Measurements from ENCODE around the gene CLDND2.

Gene CLDND2

DNA sequence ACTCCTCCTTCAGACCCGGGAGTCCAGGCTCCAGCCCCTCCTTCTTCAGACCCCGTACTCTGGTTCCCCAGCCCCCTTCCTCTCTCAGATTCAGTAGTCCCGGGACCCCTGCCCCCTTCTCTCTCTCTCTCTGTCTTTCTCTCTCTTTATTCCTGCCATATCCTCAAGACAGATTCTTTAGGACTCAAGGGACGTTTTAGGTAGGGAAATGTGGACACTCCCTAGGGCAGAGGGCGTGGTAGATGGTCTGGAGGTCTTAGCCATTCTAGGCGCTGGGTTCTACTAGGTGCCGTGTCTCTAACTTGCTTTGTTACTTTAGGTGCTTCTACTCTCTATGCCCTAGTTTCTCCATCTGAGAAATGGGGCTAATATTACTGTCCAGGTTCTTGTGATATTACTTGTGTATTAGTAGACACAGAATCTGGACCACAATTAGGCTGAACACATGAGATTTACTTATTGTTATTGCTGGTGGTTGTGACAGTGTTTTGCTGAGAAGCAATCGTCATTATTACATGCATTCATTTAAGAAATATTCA, 22.3 kb upstream of the CLDND2 start (continued):
- no peak for TF ChIP-seq YY1 (tag by site-specific recombination; IDR thresholded peaks at IDR 0.05)
- TF ChIP-seq, protein P1, sequence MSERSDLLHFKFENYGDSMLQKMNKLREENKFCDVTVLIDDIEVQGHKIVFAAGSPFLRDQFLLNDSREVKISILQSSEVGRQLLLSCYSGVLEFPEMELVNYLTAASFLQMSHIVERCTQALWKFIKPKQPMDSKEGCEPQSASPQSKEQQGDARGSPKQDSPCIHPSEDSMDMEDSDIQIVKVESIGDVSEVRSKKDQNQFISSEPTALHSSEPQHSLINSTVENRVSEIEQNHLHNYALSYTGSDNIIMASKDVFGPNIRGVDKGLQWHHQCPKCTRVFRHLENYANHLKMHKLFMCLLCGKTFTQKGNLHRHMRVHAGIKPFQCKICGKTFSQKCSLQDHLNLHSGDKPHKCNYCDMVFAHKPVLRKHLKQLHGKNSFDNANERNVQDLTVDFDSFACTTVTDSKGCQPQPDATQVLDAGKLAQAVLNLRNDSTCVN (tag by site-specific recombination; optimal IDR thresholded peaks at IDR 0.05), result no peak

DNA sequence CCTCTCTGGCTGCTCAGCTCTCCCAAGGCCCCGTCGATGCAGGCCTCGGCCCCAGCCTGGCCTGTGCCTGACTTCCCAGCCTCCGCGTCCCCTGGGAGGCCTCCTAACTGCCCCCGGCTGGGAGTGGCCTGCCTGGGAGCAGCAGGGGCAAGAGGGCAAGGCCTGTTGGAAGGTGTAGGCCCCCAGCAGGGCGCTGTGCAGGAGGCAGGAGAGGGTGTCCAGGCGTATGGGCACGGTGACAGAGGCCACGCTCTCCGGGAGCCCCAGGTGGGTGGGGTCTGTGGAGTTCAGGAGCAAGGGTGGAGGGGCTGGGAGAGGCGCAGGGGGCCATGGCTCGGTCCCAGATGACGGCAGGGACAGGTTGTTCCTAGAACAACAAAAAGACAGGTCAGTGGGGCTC, 20.3 kb upstream of the CLDND2 start:
- no peak overlapping the region for H3K27ac ChIP-seq (ENCODE audit: extremely low read depth, low read depth, low read length)
- no peak overlapping the region for H3K4me3 ChIP-seq (ENCODE audit: low read depth, low read length)
- ChIA-PET CTCF (no interaction called here), POLR2A (no interaction called here)
- no peaks in the 10 kb centered on the region for H3K9me3 ChIP-seq (ENCODE audit: control insufficient read depth, insufficient read depth, low read depth, low read length)
- TF ChIP-seq ZIC2 (tag by site-specific recombination; IDR thresholded peaks at IDR 0.05), result peak; percentile 63
- TF ChIP-seq ZFP69B (tag by site-specific recombination; IDR thresholded peaks at IDR 0.05), result no peak
- H3K36me3 ChIP-seq (ENCODE audit: control insufficient read depth in 2 of 2, insufficient read depth in 1 of 2, low read length in 2 of 2), result no peaks in the 10 kb centered on the region
- H3K4me1 ChIP-seq (ENCODE audit: control insufficient read depth, insufficient read depth, low read length), result no peaks in the 10 kb centered on the region

DNA sequence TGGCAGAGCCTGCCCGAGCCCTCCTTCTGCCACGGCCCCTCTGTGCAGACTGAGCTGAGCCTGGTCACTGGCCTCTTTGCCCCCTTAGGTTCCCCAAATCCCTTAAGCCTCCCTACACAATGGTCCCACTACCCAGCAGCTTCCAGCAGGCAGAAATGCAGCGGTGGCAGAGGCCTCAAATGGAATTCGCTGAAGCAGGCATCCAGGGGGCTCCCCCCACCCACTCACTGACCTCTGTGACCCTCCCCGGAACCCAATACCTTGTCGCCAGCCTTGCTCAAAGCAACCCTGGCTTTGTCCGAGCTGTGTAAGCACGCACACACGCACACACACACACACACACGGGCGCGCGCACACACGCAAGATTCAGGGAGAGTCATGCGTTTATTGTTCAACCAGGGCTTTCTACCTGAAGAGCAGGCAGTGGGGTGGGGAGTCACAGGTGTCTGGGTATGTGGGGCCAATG, 19.2 kb upstream of the CLDND2 start, which contains the start of gene LIM2:
LIM2 (minus strand) TSS at position 51 of the 466 bp plus-strand sequence. CDS start 531 bp downstream, outside the sequence.
- no peaks in the 10 kb centered on the region for H3K9me3 ChIP-seq (ENCODE audit: control insufficient read depth, insufficient read depth, low read depth, low read length)
- H3K36me3 ChIP-seq (ENCODE audit: control insufficient read depth in 2 of 2, insufficient read depth in 1 of 2, low read length in 2 of 2), result no peaks in the 10 kb centered on the region
- no peak within 1 kb of the TSS for H3K27ac ChIP-seq (ENCODE audit: extremely low read depth, low read depth, low read length)
- TF ChIP-seq, protein P1 (tag by site-specific recombination; optimal IDR thresholded peaks at IDR 0.05), result no peak
- no peak for TF ChIP-seq BCL11A (tag by site-specific recombination; IDR thresholded peaks at IDR 0.05; ENCODE audit: low read depth)
- TF ChIP-seq KLF7 (tag by site-specific recombination; IDR thresholded peaks at IDR 0.05; ENCODE audit: borderline replicate concordance), result no peak
- TF ChIP-seq, protein P2, sequence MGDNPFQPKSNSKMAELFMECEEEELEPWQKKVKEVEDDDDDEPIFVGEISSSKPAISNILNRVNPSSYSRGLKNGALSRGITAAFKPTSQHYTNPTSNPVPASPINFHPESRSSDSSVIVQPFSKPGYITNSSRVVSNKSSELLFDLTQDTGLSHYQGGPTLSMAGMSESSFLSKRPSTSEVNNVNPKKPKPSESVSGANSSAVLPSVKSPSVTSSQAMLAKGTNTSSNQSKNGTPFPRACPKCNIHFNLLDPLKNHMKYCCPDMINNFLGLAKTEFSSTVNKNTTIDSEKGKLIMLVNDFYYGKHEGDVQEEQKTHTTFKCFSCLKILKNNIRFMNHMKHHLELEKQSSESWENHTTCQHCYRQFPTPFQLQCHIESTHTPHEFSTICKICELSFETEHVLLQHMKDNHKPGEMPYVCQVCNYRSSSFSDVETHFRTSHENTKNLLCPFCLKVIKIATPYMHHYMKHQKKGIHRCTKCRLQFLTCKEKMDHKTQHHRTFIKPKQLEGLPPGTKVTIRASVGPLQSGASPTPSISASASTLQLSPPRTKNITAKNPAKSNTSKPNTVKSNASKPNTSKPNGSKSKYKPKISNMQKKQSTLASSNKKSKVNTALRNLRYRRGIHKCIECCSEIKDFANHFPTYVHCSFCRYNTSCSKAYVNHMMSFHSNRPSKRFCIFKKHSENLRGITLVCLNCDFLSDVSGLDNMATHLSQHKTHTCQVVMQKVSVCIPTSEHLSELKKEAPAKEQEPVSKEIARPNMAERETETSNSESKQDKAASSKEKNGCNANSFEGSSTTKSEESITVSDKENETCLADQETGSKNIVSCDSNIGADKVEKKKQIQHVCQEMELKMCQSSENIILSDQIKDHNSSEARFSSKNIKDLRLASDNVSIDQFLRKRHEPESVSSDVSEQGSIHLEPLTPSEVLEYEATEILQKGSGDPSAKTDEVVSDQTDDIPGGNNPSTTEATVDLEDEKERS (tag by site-specific recombination; IDR thresholded peaks at IDR 0.05), result no peak
- no peak for TF ChIP-seq ZNF37A (tag by site-specific recombination; IDR thresholded peaks at IDR 0.05)
- TF ChIP-seq ZNF423 (tag by site-specific recombination; IDR thresholded peaks at IDR 0.05), result no peak
- TF ChIP-seq ZNF239 (tag by site-specific recombination; IDR thresholded peaks at IDR 0.05), result no peak
- TF ChIP-seq ZFHX2 (tag by site-specific recombination; conservative IDR thresholded peaks at IDR 0.05), result no peak
- no peak for TF ChIP-seq GLIS2 (tag by site-specific recombination; IDR thresholded peaks at IDR 0.05)
- TF ChIP-seq, protein P3, sequence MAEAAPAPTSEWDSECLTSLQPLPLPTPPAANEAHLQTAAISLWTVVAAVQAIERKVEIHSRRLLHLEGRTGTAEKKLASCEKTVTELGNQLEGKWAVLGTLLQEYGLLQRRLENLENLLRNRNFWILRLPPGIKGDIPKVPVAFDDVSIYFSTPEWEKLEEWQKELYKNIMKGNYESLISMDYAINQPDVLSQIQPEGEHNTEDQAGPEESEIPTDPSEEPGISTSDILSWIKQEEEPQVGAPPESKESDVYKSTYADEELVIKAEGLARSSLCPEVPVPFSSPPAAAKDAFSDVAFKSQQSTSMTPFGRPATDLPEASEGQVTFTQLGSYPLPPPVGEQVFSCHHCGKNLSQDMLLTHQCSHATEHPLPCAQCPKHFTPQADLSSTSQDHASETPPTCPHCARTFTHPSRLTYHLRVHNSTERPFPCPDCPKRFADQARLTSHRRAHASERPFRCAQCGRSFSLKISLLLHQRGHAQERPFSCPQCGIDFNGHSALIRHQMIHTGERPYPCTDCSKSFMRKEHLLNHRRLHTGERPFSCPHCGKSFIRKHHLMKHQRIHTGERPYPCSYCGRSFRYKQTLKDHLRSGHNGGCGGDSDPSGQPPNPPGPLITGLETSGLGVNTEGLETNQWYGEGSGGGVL (tag by site-specific recombination; IDR thresholded peaks at IDR 0.05), result no peak
- TF ChIP-seq ZNF596 (tag by site-specific recombination; IDR thresholded peaks at IDR 0.05), result no peak
- TF ChIP-seq, protein P4, sequence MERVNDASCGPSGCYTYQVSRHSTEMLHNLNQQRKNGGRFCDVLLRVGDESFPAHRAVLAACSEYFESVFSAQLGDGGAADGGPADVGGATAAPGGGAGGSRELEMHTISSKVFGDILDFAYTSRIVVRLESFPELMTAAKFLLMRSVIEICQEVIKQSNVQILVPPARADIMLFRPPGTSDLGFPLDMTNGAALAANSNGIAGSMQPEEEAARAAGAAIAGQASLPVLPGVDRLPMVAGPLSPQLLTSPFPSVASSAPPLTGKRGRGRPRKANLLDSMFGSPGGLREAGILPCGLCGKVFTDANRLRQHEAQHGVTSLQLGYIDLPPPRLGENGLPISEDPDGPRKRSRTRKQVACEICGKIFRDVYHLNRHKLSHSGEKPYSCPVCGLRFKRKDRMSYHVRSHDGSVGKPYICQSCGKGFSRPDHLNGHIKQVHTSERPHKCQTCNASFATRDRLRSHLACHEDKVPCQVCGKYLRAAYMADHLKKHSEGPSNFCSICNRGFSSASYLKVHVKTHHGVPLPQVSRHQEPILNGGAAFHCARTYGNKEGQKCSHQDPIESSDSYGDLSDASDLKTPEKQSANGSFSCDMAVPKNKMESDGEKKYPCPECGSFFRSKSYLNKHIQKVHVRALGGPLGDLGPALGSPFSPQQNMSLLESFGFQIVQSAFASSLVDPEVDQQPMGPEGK (tag by site-specific recombination; IDR thresholded peaks at IDR 0.05), result no peak
- TF ChIP-seq ZNF23 (tag by site-specific recombination; IDR thresholded peaks at IDR 0.05; ENCODE audit: borderline replicate concordance), result no peak
- TF ChIP-seq ZNF76 (tag by site-specific recombination; IDR thresholded peaks at IDR 0.05; ENCODE audit: borderline replicate concordance, low read depth), result no peak
- no peak for TF ChIP-seq ZNF146 (tag by site-specific recombination; IDR thresholded peaks at IDR 0.05)
- TF ChIP-seq, protein P5, sequence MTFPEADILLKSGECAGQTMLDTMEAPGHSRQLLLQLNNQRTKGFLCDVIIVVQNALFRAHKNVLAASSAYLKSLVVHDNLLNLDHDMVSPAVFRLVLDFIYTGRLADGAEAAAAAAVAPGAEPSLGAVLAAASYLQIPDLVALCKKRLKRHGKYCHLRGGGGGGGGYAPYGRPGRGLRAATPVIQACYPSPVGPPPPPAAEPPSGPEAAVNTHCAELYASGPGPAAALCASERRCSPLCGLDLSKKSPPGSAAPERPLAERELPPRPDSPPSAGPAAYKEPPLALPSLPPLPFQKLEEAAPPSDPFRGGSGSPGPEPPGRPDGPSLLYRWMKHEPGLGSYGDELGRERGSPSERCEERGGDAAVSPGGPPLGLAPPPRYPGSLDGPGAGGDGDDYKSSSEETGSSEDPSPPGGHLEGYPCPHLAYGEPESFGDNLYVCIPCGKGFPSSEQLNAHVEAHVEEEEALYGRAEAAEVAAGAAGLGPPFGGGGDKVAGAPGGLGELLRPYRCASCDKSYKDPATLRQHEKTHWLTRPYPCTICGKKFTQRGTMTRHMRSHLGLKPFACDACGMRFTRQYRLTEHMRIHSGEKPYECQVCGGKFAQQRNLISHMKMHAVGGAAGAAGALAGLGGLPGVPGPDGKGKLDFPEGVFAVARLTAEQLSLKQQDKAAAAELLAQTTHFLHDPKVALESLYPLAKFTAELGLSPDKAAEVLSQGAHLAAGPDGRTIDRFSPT (tag by site-specific recombination; IDR thresholded peaks at IDR 0.05), result no peak
- TF ChIP-seq ZNF391 (tag by site-specific recombination; IDR thresholded peaks at IDR 0.05; ENCODE audit: borderline replicate concordance, low read depth), result no peak
- TF ChIP-seq SCRT1 (tag by site-specific recombination; IDR thresholded peaks at IDR 0.05; ENCODE audit: borderline replicate concordance), result no peak
- POLR2A ChIA-PET, result interaction anchor here (1.1 kb wide), 1 partner anchor 48 kb away, joined by 3 read pairs; no protein-coding TSS in a partner anchor
- CTCF ChIA-PET, result interaction anchor here (0.7 kb wide), 1 partner anchor 421 kb away, joined by 3 read pairs; no protein-coding TSS in a partner anchor
- H3K4me3 ChIP-seq (ENCODE audit: low read depth, low read length), result no peak within 1 kb of the TSS
- no peaks in the 10 kb centered on the region for H3K4me1 ChIP-seq (ENCODE audit: control insufficient read depth, insufficient read depth, low read length)
